OCI-LY1 (cell line): ENCODE measurements around the gene ADGRL4.

Source experiments
- H2AFZ ChIP-seq: fragments of 200-600 bp; sonication (generic), shearing (Covaris generic); 2 replicates; pipeline ENCODE4 v1.6.0; 2014; ENCODE audit warnings: antibody characterized with exemption, mild to moderate bottlenecking, low read length
- H3F3A ChIP-seq: fragments of 200-600 bp; sonication (generic), shearing (Covaris generic); 2 replicates; pipeline ENCODE4 v1.6.0; 2014; ENCODE audit warnings: mild to moderate bottlenecking, antibody characterized with exemption, low read length, moderate library complexity; ENCODE audit not compliant: insufficient read depth
- H3K27ac ChIP-seq: fragments of 200-600 bp; sonication (generic); 2 replicates; pipeline ENCODE4 v1.5.1; 2014; ENCODE audit warnings: low read length, mixed run types, mild to moderate bottlenecking, low read depth; ENCODE audit not compliant: poor library complexity, severe bottlenecking
- H3K27me3 ChIP-seq: fragments of 200-600 bp; sonication (generic); 2 replicates; pipeline ENCODE4 v1.6.0; 2014; ENCODE audit warnings: antibody characterized with exemption, mild to moderate bottlenecking, low read length, moderate library complexity; ENCODE audit not compliant: insufficient read depth
- H3K36me3 ChIP-seq: fragments of 200-600 bp; sonication (generic); 2 replicates; pipeline ENCODE4 v1.6.1; 2014; ENCODE audit warnings: mild to moderate bottlenecking, antibody characterized with exemption, low read length, moderate library complexity, mixed read lengths; ENCODE audit not compliant: insufficient read depth
- H3K4me1 ChIP-seq: fragments of 200-600 bp; sonication (generic); 2 replicates; pipeline ENCODE4 v1.5.1; 2014; ENCODE audit warnings: mild to moderate bottlenecking, low read length, moderate library complexity; ENCODE audit not compliant: insufficient read depth, severe bottlenecking
- H3K4me2 ChIP-seq: fragments of 200-600 bp; sonication (generic), shearing (Covaris generic); 2 replicates; pipeline ENCODE4 v1.6.1; 2014; ENCODE audit warnings: low read length
- H3K4me3 ChIP-seq: fragments of 200-600 bp; sonication (generic); 2 replicates; pipeline ENCODE4 v1.5.1; 2014; ENCODE audit warnings: low read length, low read depth, mild to moderate bottlenecking, mixed read lengths; ENCODE audit not compliant: poor library complexity, severe bottlenecking
- H3K79me2 ChIP-seq: fragments of 200-600 bp; shearing (Covaris generic); 2 replicates; pipeline ENCODE4 v1.6.1; 2016; ENCODE audit warnings: mixed run types, low read length, mixed read lengths; ENCODE audit not compliant: insufficient read depth
- H3K9ac ChIP-seq: fragments of 200-600 bp; sonication (generic), shearing (Covaris generic); 2 replicates; pipeline ENCODE4 v1.6.1; 2014; ENCODE audit warnings: mild to moderate bottlenecking, low read length, mixed read lengths
- H3K9me2 ChIP-seq: fragments of 200-600 bp; sonication (generic), shearing (Covaris generic); 2 replicates; pipeline ENCODE4 v1.6.1; 2014; ENCODE audit warnings: low read depth, mild to moderate bottlenecking, low read length, mixed read lengths
- H3K9me3 ChIP-seq: fragments of 200-600 bp; shearing (Covaris generic); 2 replicates; pipeline ENCODE4 v1.6.1; 2014; ENCODE audit warnings: low read length, mixed read lengths
- H4K20me1 ChIP-seq: fragments of 200-600 bp; sonication (generic), shearing (Covaris generic); 2 replicates; pipeline ENCODE4 v1.6.0; 2016; ENCODE audit warnings: mild to moderate bottlenecking, low read length; ENCODE audit not compliant: insufficient read depth
- EZH2 ChIP-seq: fragments of 200-600 bp; sonication (generic), shearing (Covaris generic); IDR thresholded peaks from 2 replicates; pipeline ENCODE4 v1.8.0; 2017; ENCODE audit warnings: borderline replicate concordance, mixed run types, mild to moderate bottlenecking, antibody characterized with exemption, low read length, moderate library complexity, mixed read lengths
- TF ChIP-seq, protein P1 (sequence below): fragments of 200-600 bp; sonication (generic), shearing (Covaris generic); IDR thresholded peaks from 2 replicates; pipeline ENCODE4 v1.5.1; 2017; ENCODE audit warnings: mild to moderate bottlenecking, antibody characterized with exemption, low read length, moderate library complexity, mixed read lengths

The ADGRL4 gene

DNA sequence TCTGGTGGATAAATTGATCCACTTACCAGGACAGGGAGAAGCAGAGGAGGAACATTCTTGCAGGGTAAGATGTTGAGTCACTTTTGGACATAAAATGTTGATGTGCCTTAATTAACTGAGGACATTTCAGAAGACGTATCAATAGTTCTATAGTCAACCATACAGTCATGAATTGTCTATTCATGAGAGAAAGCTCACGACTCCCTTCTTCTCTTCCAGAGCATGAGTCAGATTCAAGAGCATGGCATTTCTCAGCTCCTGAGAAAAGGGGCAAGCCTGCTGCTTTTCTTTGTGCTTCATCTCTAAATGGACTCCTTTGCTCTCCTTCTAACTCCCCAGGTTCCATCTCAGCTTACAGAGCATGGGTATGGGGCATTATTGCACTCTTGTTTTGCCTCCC, 55.7 kb downstream of the ADGRL4 start:
- H3K4me2 ChIP-seq: no peak overlapping the region
- H2AFZ ChIP-seq: no peak overlapping the region
- H3K27ac ChIP-seq: no peak overlapping the region
- TF ChIP-seq, protein P1, sequence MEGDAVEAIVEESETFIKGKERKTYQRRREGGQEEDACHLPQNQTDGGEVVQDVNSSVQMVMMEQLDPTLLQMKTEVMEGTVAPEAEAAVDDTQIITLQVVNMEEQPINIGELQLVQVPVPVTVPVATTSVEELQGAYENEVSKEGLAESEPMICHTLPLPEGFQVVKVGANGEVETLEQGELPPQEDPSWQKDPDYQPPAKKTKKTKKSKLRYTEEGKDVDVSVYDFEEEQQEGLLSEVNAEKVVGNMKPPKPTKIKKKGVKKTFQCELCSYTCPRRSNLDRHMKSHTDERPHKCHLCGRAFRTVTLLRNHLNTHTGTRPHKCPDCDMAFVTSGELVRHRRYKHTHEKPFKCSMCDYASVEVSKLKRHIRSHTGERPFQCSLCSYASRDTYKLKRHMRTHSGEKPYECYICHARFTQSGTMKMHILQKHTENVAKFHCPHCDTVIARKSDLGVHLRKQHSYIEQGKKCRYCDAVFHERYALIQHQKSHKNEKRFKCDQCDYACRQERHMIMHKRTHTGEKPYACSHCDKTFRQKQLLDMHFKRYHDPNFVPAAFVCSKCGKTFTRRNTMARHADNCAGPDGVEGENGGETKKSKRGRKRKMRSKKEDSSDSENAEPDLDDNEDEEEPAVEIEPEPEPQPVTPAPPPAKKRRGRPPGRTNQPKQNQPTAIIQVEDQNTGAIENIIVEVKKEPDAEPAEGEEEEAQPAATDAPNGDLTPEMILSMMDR: no peak
- no peak for TF ChIP-seq EZH2
- H3F3A ChIP-seq: no peaks in the 10 kb centered on the region
- H3K4me3 ChIP-seq: no peak overlapping the region
- H4K20me1 ChIP-seq: no peaks in the 10 kb centered on the region
- no peaks in the 10 kb centered on the region for H3K4me1 ChIP-seq
- H3K9me2 ChIP-seq: no peaks in the 10 kb centered on the region
- H3K27me3 ChIP-seq: no peaks in the 10 kb centered on the region
- H3K9ac ChIP-seq: no peak overlapping the region
- no peaks in the 10 kb centered on the region for H3K36me3 ChIP-seq
- no peaks in the 10 kb centered on the region for H3K9me3 ChIP-seq
- no peaks in the 10 kb centered on the region for H3K79me2 ChIP-seq

DNA sequence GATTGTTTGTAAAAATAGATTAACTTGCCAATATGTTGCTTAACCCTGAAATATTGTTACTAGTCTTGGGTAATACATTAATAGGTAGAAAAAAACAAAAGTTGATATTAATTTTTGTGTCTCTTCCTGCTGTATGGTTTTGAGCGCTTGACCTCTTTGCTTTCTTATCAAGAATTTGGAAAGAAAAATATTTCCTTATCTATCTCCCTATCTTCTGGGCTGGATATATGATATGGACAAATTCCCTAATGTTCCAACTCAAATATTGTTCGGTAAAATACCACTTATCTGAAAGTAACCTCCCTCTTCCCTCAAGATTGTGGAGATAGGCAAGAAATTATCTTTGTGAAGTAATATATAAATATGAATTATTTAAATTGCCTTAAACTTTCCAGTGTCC, 57.3 kb downstream of the ADGRL4 start:
- Histone ChIP-seq H3K9me2 (no peaks in the 10 kb centered on the region), H2AFZ (no peak overlapping the region), H4K20me1 (no peaks in the 10 kb centered on the region), H3K27ac (no peak overlapping the region), H3K9me3 (no peaks in the 10 kb centered on the region), H3K4me3 (no peak overlapping the region), H3K4me1 (no peaks in the 10 kb centered on the region), H3K27me3 (no peaks in the 10 kb centered on the region), H3F3A (no peaks in the 10 kb centered on the region), H3K79me2 (no peaks in the 10 kb centered on the region), H3K36me3 (no peaks in the 10 kb centered on the region), H3K4me2 (no peak overlapping the region), H3K9ac (no peak overlapping the region)
- TF ChIP-seq, protein P1: no peak
- no peak for TF ChIP-seq EZH2

DNA sequence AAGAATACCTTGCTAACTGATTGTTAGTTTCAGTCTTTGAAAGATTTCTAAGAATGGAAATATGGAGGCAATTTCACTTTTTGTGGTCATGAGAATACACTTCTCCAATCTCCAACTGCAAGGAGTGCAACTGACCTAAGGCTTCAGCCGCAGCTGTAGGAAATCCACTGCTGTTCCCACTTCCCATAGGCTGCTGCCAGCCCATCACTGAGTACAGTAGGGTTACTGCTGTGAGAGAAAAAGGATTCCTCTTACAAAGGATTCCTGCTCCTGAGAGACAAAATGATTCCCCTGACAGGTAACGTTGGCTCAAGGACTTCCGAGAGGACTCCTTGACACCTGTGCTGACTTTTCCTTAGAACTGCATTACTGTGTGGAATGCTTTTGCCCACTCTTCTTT, 87.4 kb downstream of the ADGRL4 start:
- no peak for TF ChIP-seq EZH2
- TF ChIP-seq, protein P1: no peak
- no peak overlapping the region for H3K4me3 ChIP-seq

More for the DNA sequence above, 87.4 kb downstream of the ADGRL4 start:
- H2AFZ ChIP-seq: no peak overlapping the region
- H3F3A ChIP-seq: no peaks in the 10 kb centered on the region
- no peaks in the 10 kb centered on the region for H3K36me3 ChIP-seq
- no peaks in the 10 kb centered on the region for H3K4me1 ChIP-seq
- H3K9ac ChIP-seq: no peak overlapping the region
- H3K79me2 ChIP-seq: no peaks in the 10 kb centered on the region
- H4K20me1 ChIP-seq: no peaks in the 10 kb centered on the region
- no peaks in the 10 kb centered on the region for H3K9me3 ChIP-seq
- no peak overlapping the region for H3K27ac ChIP-seq
- H3K4me2 ChIP-seq: no peak overlapping the region
- no peaks in the 10 kb centered on the region for H3K9me2 ChIP-seq
- H3K27me3 ChIP-seq: no peaks in the 10 kb centered on the region
